Measurements from ENCODE around the gene HDAC4. TPM values are rescaled to one million over a fixed set of nuclear protein-coding genes. Genes with fewer than 3 reads are reported as not detected.

HDAC4 gene
- total RNA-seq, 4 donors from 2014 or later: 51.4 to 107 (median 70.8) TPM

GRCh38 chr2:239246723-239247122 is 154.1 kb downstream of the HDAC4 start:
- DNase-seq (ENCODE audit: low spot score in 2 of 2): peak; percentile 54 to 69
- Histone ChIP-seq H3K4me1 (peaks cover 38% of the 10 kb centered on the region), H3K27ac (peak overlapping the region; percentile 56)

GRCh38 chr2:239245872-239246721 is 154.7 kb downstream of the HDAC4 start:
- Histone ChIP-seq H3K4me1 (peaks cover 34% of the 10 kb centered on the region), H3K27me3 (no peaks in the 10 kb centered on the region), H3K4me3 (peak overlapping the region; percentile 39), H3K36me3 (no peaks in the 10 kb centered on the region), H3K9me3 (no peaks in the 10 kb centered on the region), H3K27ac (peak overlapping the region; percentile 56)
- DNase-seq (ENCODE audit: low spot score in 2 of 2): peak; percentile 59 to 76
- no peak for TF ChIP-seq POLR2A (IDR thresholded peaks at IDR 0.05)
- no peak for TF ChIP-seq POLR2AphosphoS5 (IDR thresholded peaks at IDR 0.05)
- TF ChIP-seq, protein P1, sequence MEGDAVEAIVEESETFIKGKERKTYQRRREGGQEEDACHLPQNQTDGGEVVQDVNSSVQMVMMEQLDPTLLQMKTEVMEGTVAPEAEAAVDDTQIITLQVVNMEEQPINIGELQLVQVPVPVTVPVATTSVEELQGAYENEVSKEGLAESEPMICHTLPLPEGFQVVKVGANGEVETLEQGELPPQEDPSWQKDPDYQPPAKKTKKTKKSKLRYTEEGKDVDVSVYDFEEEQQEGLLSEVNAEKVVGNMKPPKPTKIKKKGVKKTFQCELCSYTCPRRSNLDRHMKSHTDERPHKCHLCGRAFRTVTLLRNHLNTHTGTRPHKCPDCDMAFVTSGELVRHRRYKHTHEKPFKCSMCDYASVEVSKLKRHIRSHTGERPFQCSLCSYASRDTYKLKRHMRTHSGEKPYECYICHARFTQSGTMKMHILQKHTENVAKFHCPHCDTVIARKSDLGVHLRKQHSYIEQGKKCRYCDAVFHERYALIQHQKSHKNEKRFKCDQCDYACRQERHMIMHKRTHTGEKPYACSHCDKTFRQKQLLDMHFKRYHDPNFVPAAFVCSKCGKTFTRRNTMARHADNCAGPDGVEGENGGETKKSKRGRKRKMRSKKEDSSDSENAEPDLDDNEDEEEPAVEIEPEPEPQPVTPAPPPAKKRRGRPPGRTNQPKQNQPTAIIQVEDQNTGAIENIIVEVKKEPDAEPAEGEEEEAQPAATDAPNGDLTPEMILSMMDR (IDR thresholded peaks at IDR 0.05): no peak
- TF ChIP-seq EP300 (IDR thresholded peaks at IDR 0.05): no peak
- 63% methylated on average over 38 of the region's 41 CpGs for WGBS

More at GRCh38 chr2:239246723-239247122, 154.1 kb downstream of the HDAC4 start:
- H3K4me3 ChIP-seq: peak overlapping the region; percentile 39
- no peaks in the 10 kb centered on the region for H3K9me3 ChIP-seq
- no peaks in the 10 kb centered on the region for H3K36me3 ChIP-seq
- H3K27me3 ChIP-seq: no peaks in the 10 kb centered on the region
- TF ChIP-seq, protein P1 (IDR thresholded peaks at IDR 0.05): no peak
- TF ChIP-seq POLR2AphosphoS5 (IDR thresholded peaks at IDR 0.05): no peak
- TF ChIP-seq EP300 (IDR thresholded peaks at IDR 0.05): no peak
- no peak for TF ChIP-seq POLR2A (IDR thresholded peaks at IDR 0.05)
- WGBS: 69% methylated on average over 11 of the region's 11 CpGs

GRCh38 chr2:239245107-239245506 is 155.7 kb downstream of the HDAC4 start:
- Histone ChIP-seq H3K4me1 (peaks cover 33% of the 10 kb centered on the region), H3K27me3 (no peaks in the 10 kb centered on the region), H3K4me3 (no peak overlapping the region), H3K27ac (no peak overlapping the region), H3K36me3 (no peaks in the 10 kb centered on the region), H3K9me3 (no peaks in the 10 kb centered on the region)
- DNase-seq (ENCODE audit: low spot score in 2 of 2): peak in 1 of 2 donors; percentile 1
- no peak for TF ChIP-seq POLR2AphosphoS5 (IDR thresholded peaks at IDR 0.05)
- 81% methylated on average over 5 of the region's 5 CpGs for WGBS

DNA sequence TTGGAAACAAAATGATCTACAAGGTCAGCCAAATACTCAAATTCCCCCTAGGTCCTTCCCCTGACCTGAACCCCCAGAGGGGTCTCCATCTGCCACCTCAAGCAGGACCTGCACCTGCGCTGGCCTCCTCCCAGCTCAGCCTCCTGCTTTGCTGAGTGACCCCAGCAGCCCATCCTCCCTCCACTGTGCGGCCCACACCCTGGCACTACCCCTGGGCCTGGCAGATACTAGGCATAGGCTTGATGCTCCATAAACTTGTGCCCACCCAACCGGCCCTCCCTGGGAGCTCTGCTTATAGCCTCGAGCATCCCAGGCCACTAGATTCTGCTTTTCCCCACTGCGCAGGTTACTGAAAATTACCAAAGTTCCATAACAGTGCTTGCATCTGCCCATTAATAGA is 156.2 kb downstream of the HDAC4 start:
- peak; percentile 49 to 69 for DNase-seq (ENCODE audit: low spot score in 2 of 2)
- H3K9me3 ChIP-seq: no peaks in the 10 kb centered on the region
- no peaks in the 10 kb centered on the region for H3K27me3 ChIP-seq
- H3K4me1 ChIP-seq: peaks cover 29% of the 10 kb centered on the region
- no peak overlapping the region for H3K4me3 ChIP-seq
- TF ChIP-seq, protein P1 (IDR thresholded peaks at IDR 0.05): no peak
- H3K27ac ChIP-seq: no peak overlapping the region
- whole genome bisulfite sequencing: 95% methylated on average over 4 of the region's 5 CpGs
- no peaks in the 10 kb centered on the region for H3K36me3 ChIP-seq

DNA sequence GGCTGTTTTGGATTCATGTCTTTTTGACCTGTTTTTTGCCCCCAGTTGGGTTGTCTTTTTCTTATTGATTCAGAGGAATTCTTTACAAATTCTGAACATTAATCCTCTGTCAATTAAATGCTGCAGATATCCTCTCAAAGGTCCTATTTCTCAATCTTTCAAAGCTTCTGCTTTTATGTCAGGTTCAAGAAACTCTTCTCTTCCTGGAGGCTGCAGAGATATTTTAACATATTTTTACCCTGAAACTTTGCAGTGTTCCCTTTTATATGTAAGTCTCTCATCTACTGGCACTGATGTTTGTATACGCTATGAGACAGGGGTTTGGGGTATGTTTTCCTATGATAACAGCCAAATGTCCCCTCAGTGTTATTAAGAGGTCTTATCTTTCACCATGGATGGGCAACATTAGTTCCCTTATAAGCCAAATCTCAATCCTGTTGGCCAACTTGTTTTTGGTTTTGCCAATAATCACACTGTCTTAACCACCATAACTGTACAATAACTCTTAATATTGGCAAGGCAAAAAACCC is 159.3 kb downstream of the HDAC4 start:
- no peak for TF ChIP-seq POLR2AphosphoS5 (IDR thresholded peaks at IDR 0.05)
- TF ChIP-seq, protein P1 (IDR thresholded peaks at IDR 0.05): no peak
- TF ChIP-seq EP300 (IDR thresholded peaks at IDR 0.05): no peak
- no peak for TF ChIP-seq POLR2A (IDR thresholded peaks at IDR 0.05)
- Histone ChIP-seq H3K4me1 (peaks cover 26% of the 10 kb centered on the region), H3K4me3 (no peak overlapping the region), H3K9me3 (no peaks in the 10 kb centered on the region), H3K27me3 (no peaks in the 10 kb centered on the region), H3K27ac (no peak overlapping the region), H3K36me3 (no peaks in the 10 kb centered on the region)
- 81% methylated on average over 1 of the region's 1 CpG for WGBS
- DNase-seq (ENCODE audit: low spot score in 2 of 2): no peak
